Lower lobe of right lung (tissue), 2 donors: Measurements from ENCODE around the gene LIN28B. TPM values are rescaled to one million over a fixed set of nuclear protein-coding genes. Genes with fewer than 3 reads are reported as not detected.

ENCODE experiments used
- ATAC-seq, 2 donors: fragments of 200-7000 bp; cut with Tn5 transposase; one replicate each; pipeline ENCODE4 v1.9.1; 2020 to 2022; ENCODE audit warnings: mild to moderate bottlenecking in 2 of 2, moderate library complexity in 2 of 2
- DNase-seq: peaks from one replicate; pipeline ENCODE4 v3.0.0-alpha.2; 2020
- H3K27ac ChIP-seq: fragments of 200-600 bp; one replicate; pipeline ENCODE4 v1.8.0; 2022
- H3K27me3 ChIP-seq: fragments of 200-600 bp; one replicate; pipeline ENCODE4 v1.8.0; 2022; ENCODE audit warnings: low read depth
- H3K36me3 ChIP-seq: fragments of 200-600 bp; one replicate; pipeline ENCODE4 v1.8.0; 2022; ENCODE audit warnings: mild to moderate bottlenecking
- H3K4me1 ChIP-seq: fragments of 200-600 bp; one replicate; pipeline ENCODE4 v1.8.0; 2022
- H3K4me3 ChIP-seq: fragments of 200-600 bp; one replicate; pipeline ENCODE4 v1.8.0; 2022; ENCODE audit warnings: mild to moderate bottlenecking
- H3K9me3 ChIP-seq: fragments of 200-600 bp; one replicate; pipeline ENCODE4 v1.8.0; 2022
- CTCF ChIP-seq: fragments of 200-600 bp; IDR thresholded peaks from one replicate; pipeline ENCODE4 v1.8.0; 2022; ENCODE audit warnings: antibody characterized with exemption, mild to moderate bottlenecking
- intact Hi-C: fragments of 100-400 bp; cut with DNase I; formaldehyde crosslinking; loops from one replicate; pipeline ENCODE4 v1.11.0; 2022
- total RNA-seq: library from RNA; stranded (reverse); fragmentation: NEBNext Ultra II Directional; extraction: Animal tissue kit (Norgen Biotek cat#: 25700); gene quantifications from one replicate; pipeline ENCODE4 v1.2.1, GENCODE V29; 2021
- donor health status: DM: no; HTN: yes; CAD: no; lungs with severe emphysema.

The LIN28B gene
- total RNA-seq, 1 donor from 2014 or later = not detected

DNA sequence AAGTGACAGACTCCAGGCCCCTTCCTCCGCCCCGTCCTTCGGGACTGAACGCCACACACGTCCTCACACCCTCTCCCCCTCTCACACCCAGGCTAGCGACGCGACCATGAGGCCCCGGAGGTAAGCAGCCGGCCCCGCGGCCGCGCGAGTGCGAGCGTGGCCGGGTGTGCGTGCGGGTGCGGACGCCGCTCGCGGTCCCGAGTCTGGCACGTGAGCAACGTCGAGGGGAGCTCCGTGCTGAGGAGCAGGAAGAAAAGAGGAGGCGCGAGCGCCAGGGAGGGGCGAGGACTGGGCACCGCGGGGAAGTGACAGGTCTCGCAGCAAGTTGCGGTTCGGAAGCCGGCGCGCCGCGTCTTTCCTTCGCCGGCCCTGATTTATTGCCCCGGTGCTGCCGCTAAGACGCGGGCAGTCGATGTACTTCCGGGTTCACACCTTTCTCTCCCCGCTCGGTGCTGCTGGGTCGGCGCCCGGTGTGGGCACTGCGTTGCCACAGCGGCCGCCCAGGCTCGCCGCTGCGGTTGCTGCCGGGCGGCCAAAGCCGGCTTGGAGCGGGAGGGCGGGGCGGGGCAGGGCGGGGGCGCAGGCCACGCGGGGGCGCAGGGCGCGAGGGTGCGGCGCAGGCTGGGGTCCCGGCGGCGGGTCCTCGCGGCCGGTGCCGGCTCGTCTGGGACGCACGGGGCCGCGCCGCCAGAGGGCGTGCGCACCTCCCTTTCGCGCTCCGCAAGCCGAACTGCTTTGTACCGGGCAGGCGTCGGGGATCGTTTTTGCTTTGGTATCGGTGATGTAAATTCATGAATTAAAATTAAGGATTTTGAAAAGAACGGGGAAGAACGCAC is 15.8 kb upstream of the LIN28B start:
- H3K27ac ChIP-seq = no peak overlapping the region
- H3K27me3 ChIP-seq = peaks cover 84% of the 10 kb centered on the region
- no peaks in the 10 kb centered on the region for H3K36me3 ChIP-seq
- DNase-seq (peak; percentile 45), ATAC-seq (peak; percentile 62 to 64)
- no peaks in the 10 kb centered on the region for H3K9me3 ChIP-seq
- peak overlapping the region; percentile 39 for H3K4me3 ChIP-seq
- peak; percentile 37 for TF ChIP-seq CTCF
- intact Hi-C loops = no loop called here
- H3K4me1 ChIP-seq = peaks cover 8% of the 10 kb centered on the region

GRCh38 chr6:104941729-104942091 is 15.2 kb upstream of the LIN28B start:
- DNase-seq = no peak
- peak overlapping the region; percentile 4 for H3K4me3 ChIP-seq
- peaks cover 8% of the 10 kb centered on the region for H3K4me1 ChIP-seq
- peaks cover 81% of the 10 kb centered on the region for H3K27me3 ChIP-seq
- no peaks in the 10 kb centered on the region for H3K36me3 ChIP-seq
- no peaks in the 10 kb centered on the region for H3K9me3 ChIP-seq
- no peak for TF ChIP-seq CTCF
- H3K27ac ChIP-seq = no peak overlapping the region
- intact Hi-C loops = no loop called here
- ATAC-seq = no peak

DNA sequence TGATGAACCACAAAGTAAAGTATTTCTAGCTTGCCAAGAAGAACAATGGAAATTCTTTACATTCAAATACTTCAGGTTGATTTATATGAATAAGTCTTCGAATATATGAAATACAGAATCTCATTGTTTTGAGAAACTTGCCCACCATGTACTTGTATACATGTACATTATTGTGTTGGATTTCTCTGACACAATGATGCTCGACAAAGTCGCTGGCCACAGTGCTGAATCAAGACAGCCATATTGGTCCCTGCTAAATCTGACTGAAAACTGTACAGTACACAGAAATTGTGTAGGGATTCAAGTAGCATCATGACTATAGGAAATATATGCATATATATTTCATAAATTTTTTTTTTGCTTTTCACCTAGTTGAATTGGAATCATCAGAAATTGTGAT is 13.1 kb upstream of the LIN28B start:
- Histone ChIP-seq H3K4me3 (no peak overlapping the region), H3K4me1 (peaks cover 8% of the 10 kb centered on the region), H3K27me3 (peaks cover 76% of the 10 kb centered on the region), H3K9me3 (no peaks in the 10 kb centered on the region), H3K36me3 (no peaks in the 10 kb centered on the region), H3K27ac (no peak overlapping the region)
- no peak for TF ChIP-seq CTCF
- intact Hi-C loops = no loop called here
- ATAC-seq = no peak
- DNase-seq = no peak

DNA sequence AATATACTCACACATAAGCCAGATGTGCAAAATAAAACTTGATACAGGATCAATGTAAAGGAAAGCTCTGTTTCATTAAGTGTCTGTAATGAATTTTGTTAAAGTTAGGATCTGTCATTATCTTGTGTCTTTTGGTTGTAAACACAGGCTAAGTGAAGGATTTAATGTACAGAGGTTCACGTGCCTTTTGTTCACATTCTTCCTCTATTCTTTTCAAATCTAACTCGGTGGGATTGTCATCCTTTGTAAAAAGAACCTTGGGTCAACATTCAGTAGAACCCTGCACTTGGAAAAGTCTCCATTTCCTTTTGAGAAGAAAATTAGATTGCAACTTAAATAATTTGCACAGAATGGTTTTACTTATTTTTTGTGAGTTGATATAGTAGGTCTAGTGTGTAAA is 7.7 kb upstream of the LIN28B start:
- Histone ChIP-seq H3K36me3 (no peaks in the 10 kb centered on the region), H3K4me1 (no peaks in the 10 kb centered on the region), H3K4me3 (no peak overlapping the region), H3K27me3 (peaks cover 65% of the 10 kb centered on the region), H3K27ac (no peak overlapping the region), H3K9me3 (no peaks in the 10 kb centered on the region)
- no peak for TF ChIP-seq CTCF
- DNase-seq (no peak), ATAC-seq (no peak)
- intact Hi-C loops = no loop called here

GRCh38 chr6:104951677-104952076 is 5.2 kb upstream of the LIN28B start:
- ATAC-seq (no peak), DNase-seq (no peak)
- Histone ChIP-seq H3K27ac (no peak overlapping the region), H3K36me3 (no peaks in the 10 kb centered on the region), H3K4me1 (no peaks in the 10 kb centered on the region), H3K27me3 (peaks cover 79% of the 10 kb centered on the region), H3K4me3 (no peak overlapping the region), H3K9me3 (no peaks in the 10 kb centered on the region)
- intact Hi-C loops = no loop called here
- no peak for TF ChIP-seq CTCF
